ENCODE results near the gene FAM184A.

Gene FAM184A

GRCh38 chr6:119110601-119111548 is 32.4 kb upstream of the FAM184A start:
- Histone ChIP-seq H3K4me3 (IDR thresholded peaks at IDR 0.05; ENCODE audit: insufficient read depth, low read depth, low read length) (no peak overlapping the region), H3K36me3 (ENCODE audit: insufficient read depth) (no peaks in the 10 kb centered on the region), H3K9ac (no peak overlapping the region), H3K4me2 (no peak overlapping the region), H2AFZ (ENCODE audit: low read depth) (no peak overlapping the region), H3K79me2 (ENCODE audit: insufficient read depth, low read depth) (no peaks in the 10 kb centered on the region), H3K27ac (no peak overlapping the region), H3K27me3 (ENCODE audit: insufficient read depth, low read depth) (no peaks in the 10 kb centered on the region), H4K20me1 (ENCODE audit: insufficient read depth) (no peaks in the 10 kb centered on the region), H3K4me1 (ENCODE audit: low read depth, poor library complexity, severe bottlenecking) (no peaks in the 10 kb centered on the region)
- TF ChIP-seq CTCF (conservative IDR thresholded peaks at IDR 0.05; ENCODE audit: low read depth, low read length): peak; percentile 61

DNA sequence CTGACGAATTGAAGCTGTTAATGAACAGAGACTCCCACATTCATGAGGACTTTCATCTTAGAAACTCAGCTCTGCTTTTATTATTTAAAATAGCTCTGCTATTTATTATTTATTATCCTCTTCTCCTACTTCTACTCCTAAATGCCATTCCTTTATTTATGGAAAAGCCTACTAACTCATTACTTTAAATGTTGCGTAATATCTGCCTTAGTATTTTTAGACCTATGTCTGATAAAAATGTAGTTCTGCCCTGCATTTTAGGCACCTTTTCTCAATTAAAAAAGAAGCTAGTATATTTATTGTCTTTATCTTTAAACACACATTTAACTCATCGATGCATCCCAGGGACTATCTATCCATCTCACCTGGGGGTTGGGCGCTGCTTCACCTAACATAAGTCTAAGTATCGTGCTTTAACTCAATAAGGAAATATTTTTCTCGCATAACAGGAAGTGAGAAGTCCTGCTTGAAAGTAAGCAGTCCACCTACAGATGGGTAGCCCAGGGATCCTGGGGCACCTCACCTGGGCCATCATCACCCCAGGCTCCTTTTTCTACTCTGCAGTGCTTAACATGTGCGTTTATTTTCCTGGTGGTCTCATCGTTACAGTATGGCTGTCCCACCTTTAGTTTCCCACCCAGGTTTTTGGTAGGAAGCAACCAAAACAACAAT is 31.3 kb upstream of the FAM184A start:
- Histone ChIP-seq H3K4me2 (no peak overlapping the region), H2AFZ (ENCODE audit: low read depth) (no peak overlapping the region), H3K9ac (no peak overlapping the region), H3K4me1 (ENCODE audit: low read depth, poor library complexity, severe bottlenecking) (no peaks in the 10 kb centered on the region), H3K27me3 (ENCODE audit: insufficient read depth, low read depth) (no peaks in the 10 kb centered on the region), H3K79me2 (ENCODE audit: insufficient read depth, low read depth) (no peaks in the 10 kb centered on the region), H4K20me1 (ENCODE audit: insufficient read depth) (no peaks in the 10 kb centered on the region), H3K4me3 (IDR thresholded peaks at IDR 0.05; ENCODE audit: insufficient read depth, low read depth, low read length) (no peak overlapping the region), H3K27ac (no peak overlapping the region), H3K36me3 (ENCODE audit: insufficient read depth) (no peaks in the 10 kb centered on the region)
- TF ChIP-seq CTCF (conservative IDR thresholded peaks at IDR 0.05; ENCODE audit: low read depth, low read length): no peak

DNA sequence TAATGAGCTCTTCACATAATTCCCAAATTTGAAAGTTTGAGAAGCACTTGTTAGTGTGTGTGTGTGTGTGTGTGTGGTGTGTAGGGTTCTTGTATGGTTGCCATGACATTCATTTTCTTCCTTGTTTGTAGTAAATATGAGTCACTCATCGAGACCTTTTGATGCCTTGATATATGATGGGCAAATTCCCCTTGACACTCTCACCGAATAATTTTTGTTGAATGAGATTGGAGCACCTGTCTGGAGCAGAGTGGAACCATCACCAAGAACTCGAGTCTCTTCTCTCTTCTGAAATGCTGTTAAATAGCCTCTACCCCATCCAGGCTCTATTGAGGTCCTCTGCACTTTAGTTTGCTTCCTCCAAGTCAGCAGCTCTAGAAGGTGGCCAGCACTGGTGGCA is 29.6 kb upstream of the FAM184A start:
- no peak for TF ChIP-seq CTCF (conservative IDR thresholded peaks at IDR 0.05; ENCODE audit: low read depth, low read length)
- H3K27me3 ChIP-seq (ENCODE audit: insufficient read depth, low read depth): no peaks in the 10 kb centered on the region
- H3K79me2 ChIP-seq (ENCODE audit: insufficient read depth, low read depth): no peaks in the 10 kb centered on the region
- H3K9ac ChIP-seq: no peak overlapping the region
- H4K20me1 ChIP-seq (ENCODE audit: insufficient read depth): no peaks in the 10 kb centered on the region
- H3K27ac ChIP-seq: no peak overlapping the region
- no peak overlapping the region for H3K4me2 ChIP-seq
- no peaks in the 10 kb centered on the region for H3K4me1 ChIP-seq (ENCODE audit: low read depth, poor library complexity, severe bottlenecking)
- no peak overlapping the region for H3K4me3 ChIP-seq (IDR thresholded peaks at IDR 0.05; ENCODE audit: insufficient read depth, low read depth, low read length)
- H2AFZ ChIP-seq (ENCODE audit: low read depth): no peak overlapping the region
- H3K36me3 ChIP-seq (ENCODE audit: insufficient read depth): no peaks in the 10 kb centered on the region

- Histone ChIP-seq H3K36me3 (ENCODE audit: insufficient read depth) (no peaks in the 10 kb centered on the region), H3K4me2 (no peak overlapping the region), H3K9ac (no peak overlapping the region), H3K27me3 (ENCODE audit: insufficient read depth, low read depth) (no peaks in the 10 kb centered on the region), H3K79me2 (ENCODE audit: insufficient read depth, low read depth) (no peaks in the 10 kb centered on the region), H2AFZ (ENCODE audit: low read depth) (no peak overlapping the region), H3K4me1 (ENCODE audit: low read depth, poor library complexity, severe bottlenecking) (no peaks in the 10 kb centered on the region), H4K20me1 (ENCODE audit: insufficient read depth) (no peaks in the 10 kb centered on the region), H3K4me3 (IDR thresholded peaks at IDR 0.05; ENCODE audit: insufficient read depth, low read depth, low read length) (no peak overlapping the region), H3K27ac (no peak overlapping the region)
- no peak for TF ChIP-seq CTCF (conservative IDR thresholded peaks at IDR 0.05; ENCODE audit: low read depth, low read length)
These were observed 26.8 kb upstream of the FAM184A start for GRCh38 chr6:119105282-119105681.

All from KMS-11 (cell line).